T follicular helper cell (primary cell): ENCODE data around the gene FAM20B.

ENCODE experiments used
- DNase-seq: peaks from one replicate; pipeline ENCODE4 v3.0.0-alpha.2; 2020; ENCODE audit warnings: low read depth

The FAM20B gene

DNA sequence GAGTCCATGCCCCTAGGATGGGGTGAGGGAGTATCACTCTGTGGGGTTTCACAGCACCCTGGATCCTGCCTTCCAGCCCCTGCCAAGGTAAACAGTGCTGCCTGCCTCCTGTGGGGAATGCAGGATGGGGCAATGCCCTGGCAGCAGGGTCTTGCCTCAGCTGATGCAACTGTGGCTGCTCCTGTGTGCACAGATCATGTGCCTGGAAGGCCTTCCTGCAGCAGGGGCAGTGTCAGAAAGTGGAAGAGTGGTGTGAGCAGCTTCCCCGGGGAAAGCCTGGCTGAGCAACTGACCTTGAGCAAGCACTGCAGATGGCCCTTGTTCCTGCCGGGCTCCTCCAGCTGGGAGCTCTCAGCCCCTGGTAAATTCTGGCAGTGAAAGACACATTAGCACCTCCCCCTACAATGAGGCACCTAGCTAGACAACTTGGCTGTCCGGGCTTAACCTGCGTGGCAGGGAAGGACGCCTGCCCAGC is 66.0 kb downstream of the FAM20B start:
- no peak for DNase-seq

GRCh38 chr1:179092896-179093461 is 67.3 kb downstream of the FAM20B start:
- DNase-seq: no peak

GRCh38 chr1:179094818-179095217 is 69.1 kb downstream of the FAM20B start:
- no peak for DNase-seq

- no peak for DNase-seq
Measured at GRCh38 chr1:179095377-179095776, 69.7 kb downstream of the FAM20B start.

- no peak for DNase-seq
Measured at GRCh38 chr1:179095924-179096323, 70.2 kb downstream of the FAM20B start.

DNA sequence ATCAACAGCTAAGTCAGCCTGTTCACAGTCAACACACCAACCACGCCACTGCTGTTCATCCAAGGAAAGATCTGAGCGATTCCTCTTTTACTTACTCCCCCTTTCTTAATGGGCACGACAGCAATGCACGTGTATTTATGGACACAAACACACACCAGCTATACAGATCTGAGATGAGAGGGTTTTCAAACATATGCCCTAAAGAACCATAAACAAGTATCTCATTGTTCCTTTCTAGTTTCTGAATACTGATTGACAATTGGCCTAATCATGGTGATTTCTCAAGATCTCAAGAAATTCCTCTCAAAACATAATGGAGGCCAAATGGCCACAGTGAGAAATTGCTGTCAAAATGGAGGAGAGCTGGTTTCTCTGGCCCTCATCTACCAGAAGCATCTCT is 74.2 kb downstream of the FAM20B start:
- no peak for DNase-seq

DNA sequence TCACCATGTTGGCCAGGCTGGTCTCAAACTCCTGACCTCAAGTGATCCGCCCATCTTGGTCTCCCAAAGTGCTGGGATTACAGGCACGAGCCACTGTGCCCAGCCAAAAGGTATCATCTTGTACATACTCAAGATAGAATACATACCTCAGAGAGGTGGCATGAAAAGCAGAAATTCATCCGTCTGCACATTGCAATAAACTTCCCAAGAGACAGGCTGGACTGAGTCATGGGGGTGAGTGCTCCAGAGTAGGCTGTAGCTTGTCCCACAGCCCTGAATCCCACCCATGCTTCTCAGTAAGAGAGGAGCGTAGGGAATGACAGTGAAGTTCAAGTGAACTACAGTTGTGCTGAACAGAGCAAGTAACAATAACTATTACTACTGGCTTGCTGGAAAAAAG is 75.9 kb downstream of the FAM20B start:
- DNase-seq: no peak

DNA sequence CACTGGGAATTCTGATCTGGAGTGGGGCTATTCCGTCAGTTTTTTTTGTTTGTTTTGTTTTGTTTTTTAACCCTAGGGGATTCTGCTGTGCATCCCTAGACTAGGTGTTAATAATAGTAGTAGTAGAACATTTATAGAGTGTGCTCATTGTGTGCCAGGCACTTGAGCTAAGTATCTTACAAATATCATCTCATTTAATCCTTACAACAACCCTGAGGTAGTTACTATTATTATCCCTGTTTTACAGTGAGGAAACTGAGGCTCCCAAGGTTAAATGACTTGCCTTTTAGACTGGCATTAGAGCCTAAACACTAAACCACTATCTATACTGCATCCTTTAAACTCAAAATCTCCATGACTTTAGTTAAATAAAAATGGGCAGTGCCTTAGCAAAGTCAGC is 78.3 kb downstream of the FAM20B start:
- DNase-seq: no peak

- DNase-seq: no peak
Measured at GRCh38 chr1:179104611-179105250, 79.0 kb downstream of the FAM20B start.

GRCh38 chr1:179105393-179105792 is 79.7 kb downstream of the FAM20B start:
- DNase-seq: no peak

DNA sequence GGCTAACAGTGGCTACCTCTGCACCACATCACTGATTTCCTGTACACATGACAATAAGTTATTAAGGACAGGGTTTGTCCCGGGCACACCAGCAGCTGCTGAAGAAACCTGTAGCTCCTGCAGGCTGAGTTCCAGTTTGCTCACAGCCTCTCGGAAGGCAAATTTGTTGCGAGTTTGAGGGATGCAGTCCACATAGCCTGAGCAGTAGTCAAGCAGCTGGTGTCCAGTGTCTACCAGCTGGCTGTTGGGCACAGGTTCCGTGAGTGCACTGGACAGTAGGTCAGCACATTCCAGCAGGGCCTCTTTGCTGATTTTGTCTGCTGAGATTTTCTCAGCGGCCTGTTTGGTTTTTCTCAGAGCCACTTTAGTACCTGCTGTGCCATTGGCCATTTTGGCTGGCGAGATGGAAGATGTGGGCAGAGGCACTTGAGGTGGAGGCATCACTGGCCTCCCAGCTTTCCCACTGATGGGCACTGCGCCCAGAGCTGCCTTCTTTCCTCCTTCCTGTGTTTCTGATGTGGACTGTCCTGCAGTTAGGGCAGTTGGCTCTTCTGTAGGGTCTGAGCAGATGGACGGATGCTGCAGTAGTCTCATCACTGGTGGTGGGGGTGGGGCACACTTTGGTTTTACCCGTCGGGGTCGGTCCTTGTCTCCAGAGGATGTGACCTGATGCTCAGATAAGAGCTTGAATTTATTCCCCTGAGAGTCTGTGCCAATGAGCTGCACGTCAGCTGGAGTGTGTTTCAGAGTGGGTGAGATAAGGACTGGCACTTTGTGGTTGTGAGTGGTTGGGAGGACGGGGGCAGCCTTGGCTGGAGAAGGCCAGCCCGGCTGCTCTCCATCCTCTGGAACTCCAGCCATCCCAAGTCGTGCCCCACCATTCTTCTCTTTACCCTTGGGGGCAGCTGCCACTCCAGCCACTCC is 82.3 kb downstream of the FAM20B start:
- no peak for DNase-seq

- no peak for DNase-seq
Measured at GRCh38 chr1:179108644-179109043, 83.0 kb downstream of the FAM20B start.

- no peak for DNase-seq
Measured at GRCh38 chr1:179115181-179115580, 89.5 kb downstream of the FAM20B start.

DNA sequence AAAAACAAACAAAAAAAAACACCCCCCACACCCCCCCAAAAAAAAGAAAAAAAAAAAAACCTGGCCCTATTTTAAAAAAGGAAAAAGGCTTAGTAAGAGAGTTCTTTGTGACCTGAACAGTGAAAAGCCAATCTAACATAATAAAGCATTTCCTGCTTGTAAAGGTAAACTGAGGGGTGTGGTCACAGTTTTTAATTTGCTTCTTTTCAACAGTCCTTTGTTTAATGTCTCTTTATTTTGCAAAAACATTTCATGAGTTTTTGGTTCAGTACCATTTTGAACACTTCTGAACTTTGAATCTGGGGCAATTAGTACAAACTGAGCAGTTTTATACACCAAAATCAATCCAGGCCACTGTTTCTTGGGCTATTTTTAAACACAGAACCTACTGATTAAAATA is 93.8 kb downstream of the FAM20B start:
- no peak for DNase-seq

DNA sequence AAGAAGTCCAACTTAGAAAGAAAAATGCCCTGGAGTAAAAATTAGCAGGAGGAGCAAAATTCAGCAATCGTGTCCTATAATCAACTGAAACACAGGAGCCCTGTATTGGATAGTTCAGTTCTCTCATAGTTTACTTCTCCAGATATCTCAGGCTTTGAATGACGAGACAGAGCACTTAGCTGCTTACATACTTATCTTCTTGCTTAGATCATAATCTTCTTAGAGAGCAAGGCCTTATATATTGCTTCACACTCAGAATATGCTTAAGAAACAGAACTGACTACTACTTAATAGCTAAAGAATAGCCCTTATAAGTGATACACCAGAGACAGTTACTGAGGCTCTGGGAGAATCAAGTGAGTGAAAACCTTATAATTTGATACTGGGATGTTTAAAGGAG is 95.0 kb downstream of the FAM20B start:
- no peak for DNase-seq

DNA sequence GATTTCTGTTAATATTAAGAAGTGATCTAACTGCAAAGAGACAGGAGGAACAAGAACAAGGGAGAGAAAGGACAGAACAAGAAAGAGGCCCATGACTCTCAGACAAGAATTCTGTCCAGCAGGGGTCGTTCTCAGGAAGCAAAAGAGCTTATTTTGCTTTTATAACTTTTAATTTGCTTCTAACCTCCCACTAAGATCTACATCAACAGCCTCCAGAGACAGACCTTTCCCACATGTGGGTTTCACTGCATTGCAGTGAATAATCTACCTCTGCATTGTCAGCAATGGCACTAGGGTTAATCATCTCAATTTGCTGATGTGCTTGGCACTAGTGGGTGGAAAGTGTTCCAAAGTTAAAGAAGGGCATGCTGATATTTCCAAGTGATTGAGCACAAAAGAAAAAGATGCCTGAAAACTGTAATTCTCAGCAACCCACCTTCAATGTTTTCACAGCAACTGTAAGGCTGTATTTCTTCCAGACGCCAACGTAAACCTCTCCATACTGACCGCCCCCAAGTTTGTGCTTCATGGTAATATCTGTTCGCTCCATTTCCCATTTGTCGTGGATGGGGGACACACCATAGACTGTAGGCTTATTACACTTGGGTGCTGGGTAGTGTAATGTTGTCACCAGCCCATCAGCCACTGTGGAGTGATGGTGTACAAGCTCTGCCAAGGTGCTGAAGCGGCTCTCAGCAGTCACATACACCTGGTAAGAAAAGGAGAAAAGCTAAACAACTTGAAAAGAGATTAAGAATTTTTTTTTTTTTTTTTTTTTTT is 95.7 kb downstream of the FAM20B start:
- peak; percentile 14 for DNase-seq

DNA sequence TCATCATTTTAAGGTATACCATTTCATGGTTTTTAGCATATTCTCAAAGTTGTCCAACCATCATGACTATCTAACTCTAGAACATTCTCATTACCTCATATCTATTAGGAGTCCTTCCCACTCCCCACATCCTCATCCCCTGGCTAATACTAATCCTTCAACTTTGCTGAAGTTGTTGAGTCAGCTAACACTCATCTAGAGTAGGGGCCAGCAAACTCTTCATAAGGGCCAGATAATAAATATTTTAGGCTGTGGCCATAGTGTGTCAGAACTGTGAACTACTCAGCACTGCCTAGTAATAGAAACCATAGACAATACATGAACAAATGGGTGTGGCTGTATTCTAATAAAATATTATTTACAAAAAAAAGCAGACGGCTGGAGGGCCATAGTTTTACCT is 99.2 kb downstream of the FAM20B start:
- no peak for DNase-seq
